Fibroblast of lung (primary cell): ENCODE measurements around the gene EML4. TPM values are rescaled to one million over a fixed set of nuclear protein-coding genes. Genes with fewer than 3 reads are reported as not detected.

ENCODE experiments used
- DNase-seq, 2 donors: peaks; one replicate each; pipeline versions ENCODE4 v3.0.0 to v3.0.0-alpha.2; 2010; ENCODE audit warnings: low read depth in 2 of 2
- H2AFZ ChIP-seq: 2 replicates; pipeline ENCODE4 v1.5.1; 2012; ENCODE audit warnings: low read length, control low read depth, inconsistent platforms
- H3K27ac ChIP-seq: 2 replicates; pipeline ENCODE4 v1.5.1; 2011; ENCODE audit warnings: low read length, control low read depth; ENCODE audit not compliant: insufficient read depth
- H3K27me3 ChIP-seq: 2 replicates; pipeline ENCODE4 v1.5.1; 2011; ENCODE audit warnings: mild to moderate bottlenecking, low read length; ENCODE audit not compliant: control insufficient read depth, insufficient read depth
- H3K36me3 ChIP-seq: 2 replicates; pipeline ENCODE4 v1.5.1; 2011; ENCODE audit warnings: low read length; ENCODE audit not compliant: control insufficient read depth, insufficient read depth
- H3K4me1 ChIP-seq: 2 replicates; pipeline ENCODE4 v1.5.1; 2011; ENCODE audit warnings: low read length; ENCODE audit not compliant: control insufficient read depth, insufficient read depth; ENCODE audit errors: extremely low read depth
- H3K4me2 ChIP-seq: 2 replicates; pipeline ENCODE4 v1.5.1; 2011; ENCODE audit warnings: low read length, control low read depth; ENCODE audit not compliant: insufficient read depth; ENCODE audit errors: extremely low read depth
- H3K4me3 ChIP-seq, 4 experiments: fragments of 200-600 bp in 1 of 4; sonication (generic) in 1 of 4; replicated peaks in 1 of 4; 2 replicates each; pipeline ENCODE4 v1.5.1; 2011 to 2016; ENCODE audit warnings: low read length in 4 of 4, low read depth in 3 of 4, mild to moderate bottlenecking in 3 of 4, control low read depth in 2 of 4, inconsistent platforms in 1 of 4, mixed read lengths in 1 of 4; ENCODE audit not compliant: insufficient read depth in 1 of 4; ENCODE audit errors: control extremely low read depth in 1 of 4
- H3K79me2 ChIP-seq: 2 replicates; pipeline ENCODE4 v1.5.1; 2012; ENCODE audit warnings: mild to moderate bottlenecking, low read length, inconsistent platforms; ENCODE audit not compliant: control insufficient read depth, insufficient read depth
- H3K9ac ChIP-seq: 2 replicates; pipeline ENCODE4 v1.5.1; 2011; ENCODE audit warnings: mild to moderate bottlenecking, low read length, control low read depth; ENCODE audit not compliant: insufficient read depth
- H3K9me3 ChIP-seq: 2 replicates; pipeline ENCODE4 v1.5.1; 2012; ENCODE audit warnings: low read depth, low read length; ENCODE audit not compliant: control insufficient read depth, insufficient read depth
- H4K20me1 ChIP-seq: 2 replicates; pipeline ENCODE4 v1.5.1; 2011; ENCODE audit warnings: low read length; ENCODE audit not compliant: control insufficient read depth, insufficient read depth; ENCODE audit errors: extremely low read depth
- CTCF ChIP-seq, 2 donors: IDR thresholded peaks in 1 of 2; conservative IDR thresholded peaks in 1 of 2; 1 replicate in 1 of 2; 2 replicates in 1 of 2; pipeline ENCODE4 v1.5.1; 2011 to 2012; ENCODE audit warnings: low read length in 2 of 2, control low read depth in 1 of 2, inconsistent platforms in 1 of 2, low read depth in 1 of 2, mild to moderate bottlenecking in 1 of 2
- EZH2 ChIP-seq: IDR thresholded peaks from 2 replicates; pipeline ENCODE4 v1.5.1; 2012; ENCODE audit warnings: low read length, control low read depth, mild to moderate bottlenecking; ENCODE audit errors: missing control alignments
- polyA plus RNA-seq, 2 donors: library from polyadenylated mRNA; depleted of rRNA in 1 of 2; stranded (reverse) in 1 of 2; unstranded in 1 of 2; fragments of >200 nt; gene quantifications; 2 replicates each; pipeline ENCODE4 v1.2.1, GENCODE V29; 2011 to 2012; ENCODE audit warnings: missing spikeins in 1 of 2
- total RNA-seq: library from RNA; depleted of rRNA; stranded (reverse); fragments of >200 nt; gene quantifications from 2 replicates; pipeline ENCODE4 v1.2.1, GENCODE V29; 2014

The EML4 gene
- total and polyA plus RNA-seq, 2 donors (not counting 1 experiment from before 2014, with no cell fraction given): 49.5 to 62.7 TPM

GRCh38 chr2:42150159-42150558, 19.0 kb upstream of the EML4 start:
- Histone ChIP-seq H3K79me2 (no peaks in the 10 kb centered on the region), H3K27me3 (no peaks in the 10 kb centered on the region), H3K36me3 (no peaks in the 10 kb centered on the region), H3K9ac (no peak overlapping the region), H4K20me1 (no peaks in the 10 kb centered on the region), H3K27ac (no peak overlapping the region), H2AFZ (no peak overlapping the region), H3K9me3 (no peaks in the 10 kb centered on the region), H3K4me1 (peaks cover 2% of the 10 kb centered on the region), H3K4me2 (no peak overlapping the region), H3K4me3 (no peak overlapping the region)
- TF ChIP-seq CTCF (conservative IDR thresholded peaks at IDR 0.05 in 1 of 2, IDR thresholded peaks at IDR 0.05 in 1 of 2; ENCODE audit: low read depth in 1 of 2, low read length in 2 of 2) (no peak), EZH2 (no peak)
- DNase-seq: no peak

GRCh38 chr2:42153944-42154581, 15.1 kb upstream of the EML4 start:
- no peak overlapping the region for H2AFZ ChIP-seq
- no peak for TF ChIP-seq EZH2
- TF ChIP-seq CTCF (conservative IDR thresholded peaks at IDR 0.05 in 1 of 2, IDR thresholded peaks at IDR 0.05 in 1 of 2; ENCODE audit: low read depth in 1 of 2, low read length in 2 of 2): no peak

GRCh38 chr2:42156721-42157120, 12.4 kb upstream of the EML4 start:
- H3K4me1 ChIP-seq: no peaks in the 10 kb centered on the region
- H3K79me2 ChIP-seq: no peaks in the 10 kb centered on the region
- H3K27me3 ChIP-seq: no peaks in the 10 kb centered on the region
- no peak overlapping the region for H3K4me2 ChIP-seq
- no peaks in the 10 kb centered on the region for H3K9me3 ChIP-seq
- TF ChIP-seq CTCF (conservative IDR thresholded peaks at IDR 0.05 in 1 of 2, IDR thresholded peaks at IDR 0.05 in 1 of 2; ENCODE audit: low read depth in 1 of 2, low read length in 2 of 2) (no peak), EZH2 (no peak)
- no peak overlapping the region for H3K27ac ChIP-seq
- H2AFZ ChIP-seq: no peak overlapping the region
- no peak overlapping the region for H3K9ac ChIP-seq
- no peak overlapping the region for H3K4me3 ChIP-seq
- H3K36me3 ChIP-seq: no peaks in the 10 kb centered on the region
- DNase-seq: no peak
- H4K20me1 ChIP-seq: no peaks in the 10 kb centered on the region

More at GRCh38 chr2:42153944-42154581, 15.1 kb upstream of the EML4 start:
- H4K20me1 ChIP-seq: no peaks in the 10 kb centered on the region
- H3K4me1 ChIP-seq: no peaks in the 10 kb centered on the region
- no peaks in the 10 kb centered on the region for H3K36me3 ChIP-seq
- H3K27ac ChIP-seq: no peak overlapping the region
- no peaks in the 10 kb centered on the region for H3K9me3 ChIP-seq
- H3K9ac ChIP-seq: no peak overlapping the region
- no peak for DNase-seq
- no peaks in the 10 kb centered on the region for H3K79me2 ChIP-seq
- H3K27me3 ChIP-seq: no peaks in the 10 kb centered on the region
- H3K4me3 ChIP-seq: no peak overlapping the region
- no peak overlapping the region for H3K4me2 ChIP-seq
